Thoracic aorta (tissue), 2 donors: ENCODE data around the gene HHIP. TPM values are rescaled to one million over a fixed set of nuclear protein-coding genes. Genes with fewer than 3 reads are reported as not detected.

Experiments
- ATAC-seq: fragments of 150-250 bp; one replicate; pipeline ENCODE4 v1.8.0; 2017; ENCODE audit warnings: low read depth; ENCODE audit not compliant: insufficient number of reproducible peaks, low FRiP score
- DNase-seq: peaks from one replicate; pipeline ENCODE4 v3.0.0-alpha.2; 2020; ENCODE audit warnings: low spot score
- H3K27ac ChIP-seq, 2 donors: fragments of 200-600 bp; sonication (generic); 1 replicate in 1 of 2; 2 replicates in 1 of 2; pipeline ENCODE4 v1.5.1; 2016; ENCODE audit warnings: mild to moderate bottlenecking in 2 of 2, moderate library complexity in 2 of 2
- H3K27me3 ChIP-seq: fragments of 200-600 bp; sonication (generic); replicated peaks from 2 replicates; pipeline ENCODE4 v1.6.0; 2016; ENCODE audit warnings: mild to moderate bottlenecking; ENCODE audit not compliant: insufficient read depth
- H3K36me3 ChIP-seq: fragments of 200-600 bp; sonication (generic); one replicate; pipeline ENCODE4 v1.5.1; 2016
- H3K4me1 ChIP-seq, 2 donors: fragments of 200-600 bp; sonication (generic); 1 replicate in 1 of 2; 2 replicates in 1 of 2; pipeline versions ENCODE4 v1.5.1 to v1.6.0; 2016; ENCODE audit warnings: low read depth in 2 of 2, mild to moderate bottlenecking in 1 of 2; ENCODE audit not compliant: control insufficient read depth in 1 of 2
- H3K4me3 ChIP-seq: fragments of 200-600 bp; sonication (generic); 2 replicates; pipeline ENCODE4 v1.5.1; 2016; ENCODE audit warnings: mild to moderate bottlenecking
- H3K9me3 ChIP-seq: fragments of 200-600 bp; sonication (generic); 2 replicates; pipeline ENCODE4 v1.5.1; 2016
- CTCF ChIP-seq: fragments of 200-600 bp; sonication (generic); IDR thresholded peaks from one replicate; pipeline ENCODE4 v1.5.1; 2019; ENCODE audit warnings: antibody characterized with exemption
- total RNA-seq, 2 donors: library from RNA; depleted of rRNA; stranded (reverse); fragments of >200 nt; gene quantifications; one replicate each; pipeline versions ENCODE4 v1.1.0 to v1.2.3, GENCODE V29; 2016

The HHIP gene
- total RNA-seq, 2 donors from 2014 or later: 0.49 to 0.54 TPM

GRCh38 chr4:144703494-144703893, 57.5 kb downstream of the HHIP start:
- no peaks in the 10 kb centered on the region for H3K36me3 ChIP-seq
- H3K4me1 ChIP-seq: no peaks in the 10 kb centered on the region
- H3K4me3 ChIP-seq: no peak overlapping the region
- no peak for TF ChIP-seq CTCF
- H3K27ac ChIP-seq: no peak overlapping the region
- no peaks in the 10 kb centered on the region for H3K27me3 ChIP-seq
- ATAC-seq (no peak), DNase-seq (no peak)
- no peaks in the 10 kb centered on the region for H3K9me3 ChIP-seq

DNA sequence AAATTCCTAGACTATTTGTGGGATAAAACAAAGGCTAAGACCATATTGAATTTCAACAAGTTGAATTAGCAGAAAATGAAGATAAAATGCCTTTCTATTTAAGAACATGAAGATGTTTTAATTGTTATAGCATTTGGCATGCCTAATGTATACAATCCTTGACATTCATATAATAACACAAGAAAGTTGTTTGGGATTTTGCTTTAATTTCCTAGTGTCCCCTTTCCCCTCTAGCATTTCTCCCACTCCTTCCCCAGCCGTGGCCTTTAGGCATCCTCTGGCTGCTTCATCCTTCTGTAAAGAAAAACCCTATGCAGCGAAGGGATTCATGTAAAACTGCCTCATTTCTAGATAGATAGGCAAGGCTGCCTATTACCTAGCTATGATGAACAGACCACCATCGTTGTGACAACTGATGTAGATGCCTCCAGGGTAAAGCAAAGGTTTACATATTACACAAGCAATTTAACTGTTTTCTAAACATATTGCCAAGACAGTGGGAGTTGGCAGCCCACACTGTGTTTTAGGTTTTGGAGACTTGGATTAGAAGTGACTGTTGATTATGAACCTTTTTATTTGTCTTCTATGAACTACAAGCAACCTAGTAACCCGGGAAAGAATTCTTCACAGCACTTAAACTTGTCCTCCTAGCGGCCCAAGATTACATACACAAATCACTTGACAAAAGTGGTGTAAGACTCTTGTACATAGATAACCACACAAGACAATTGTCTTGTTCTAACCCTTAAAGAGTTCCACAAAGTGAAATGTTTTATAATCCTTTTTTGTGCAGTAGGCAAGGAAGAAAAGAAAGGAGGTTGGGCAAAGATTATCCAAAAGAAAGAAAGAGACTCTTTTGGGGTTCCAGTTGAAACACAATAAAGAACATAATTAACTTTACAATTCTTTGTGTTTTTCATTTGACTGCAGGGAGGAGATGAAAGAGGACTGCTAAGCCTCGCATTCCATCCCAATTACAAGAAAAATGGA, 59.9 kb downstream of the HHIP start:
- Histone ChIP-seq H3K27me3 (no peaks in the 10 kb centered on the region), H3K4me1 (no peaks in the 10 kb centered on the region), H3K36me3 (no peaks in the 10 kb centered on the region), H3K9me3 (no peaks in the 10 kb centered on the region), H3K27ac (no peak overlapping the region), H3K4me3 (no peak overlapping the region)
- no peak for TF ChIP-seq CTCF
- DNase-seq (no peak), ATAC-seq (no peak)

DNA sequence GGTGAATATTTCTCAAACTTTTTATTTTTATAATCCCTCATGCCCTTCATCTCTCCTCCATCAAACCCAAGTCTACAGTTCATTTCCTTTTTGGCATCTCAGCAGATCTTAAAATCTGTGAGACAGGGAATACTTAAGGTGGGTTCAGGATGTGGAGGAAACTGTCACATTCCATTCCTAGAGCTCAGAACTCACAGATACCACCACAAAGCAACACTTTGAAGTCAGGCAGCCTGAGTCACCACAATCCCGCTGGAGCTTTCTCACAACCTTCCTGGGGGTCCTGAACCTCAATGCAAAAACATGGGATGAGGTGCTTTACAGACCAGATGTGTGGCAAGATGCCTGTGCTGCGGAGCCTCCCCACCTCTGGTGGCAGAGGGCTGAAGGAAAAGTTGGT, 63.2 kb downstream of the HHIP start:
- no peaks in the 10 kb centered on the region for H3K4me1 ChIP-seq
- no peak overlapping the region for H3K27ac ChIP-seq
- ATAC-seq: no peak

DNA sequence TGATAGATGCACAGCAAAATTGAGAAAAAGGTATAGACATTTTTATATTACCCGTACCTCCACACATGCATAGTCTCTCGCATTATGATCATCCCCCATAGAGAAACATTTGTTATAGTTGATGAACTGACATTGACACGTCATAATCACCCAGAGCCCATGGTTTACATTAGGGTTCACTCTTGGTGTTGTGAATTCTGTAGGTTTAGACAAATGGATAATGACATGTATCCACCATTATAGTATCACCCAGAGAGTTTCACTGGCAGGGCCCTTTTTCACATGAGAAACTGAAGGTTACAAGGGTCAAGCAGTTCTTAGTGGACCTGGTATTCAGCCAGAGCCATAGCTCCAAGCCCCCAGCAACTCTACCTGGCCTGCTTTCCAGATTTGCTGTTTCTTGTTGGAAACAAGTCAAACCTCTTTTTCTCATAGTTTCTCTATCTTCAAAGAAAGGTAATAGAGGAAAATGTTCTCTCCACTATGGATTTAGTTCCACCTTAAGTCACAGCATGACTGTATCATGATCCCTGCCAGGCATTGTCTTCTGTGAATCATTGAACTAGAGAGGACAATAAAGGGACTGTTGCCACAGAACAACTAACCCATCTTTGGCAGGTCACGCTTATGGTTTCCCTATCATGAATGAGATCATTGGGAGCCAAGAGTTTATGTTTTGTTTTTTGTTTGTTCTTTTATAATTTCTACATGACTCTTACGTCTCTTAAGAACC, 64.0 kb downstream of the HHIP start:
- no peaks in the 10 kb centered on the region for H3K36me3 ChIP-seq
- H3K4me3 ChIP-seq: no peak overlapping the region
- no peaks in the 10 kb centered on the region for H3K9me3 ChIP-seq
- no peaks in the 10 kb centered on the region for H3K27me3 ChIP-seq
- ATAC-seq: no peak
- TF ChIP-seq CTCF: no peak
- no peak for DNase-seq
- no peaks in the 10 kb centered on the region for H3K4me1 ChIP-seq
- no peak overlapping the region for H3K27ac ChIP-seq

More for the DNA sequence above, 63.2 kb downstream of the HHIP start:
- Histone ChIP-seq H3K36me3 (no peaks in the 10 kb centered on the region), H3K27me3 (no peaks in the 10 kb centered on the region), H3K9me3 (no peaks in the 10 kb centered on the region), H3K4me3 (no peak overlapping the region)
- TF ChIP-seq CTCF: no peak
- no peak for DNase-seq

DNA sequence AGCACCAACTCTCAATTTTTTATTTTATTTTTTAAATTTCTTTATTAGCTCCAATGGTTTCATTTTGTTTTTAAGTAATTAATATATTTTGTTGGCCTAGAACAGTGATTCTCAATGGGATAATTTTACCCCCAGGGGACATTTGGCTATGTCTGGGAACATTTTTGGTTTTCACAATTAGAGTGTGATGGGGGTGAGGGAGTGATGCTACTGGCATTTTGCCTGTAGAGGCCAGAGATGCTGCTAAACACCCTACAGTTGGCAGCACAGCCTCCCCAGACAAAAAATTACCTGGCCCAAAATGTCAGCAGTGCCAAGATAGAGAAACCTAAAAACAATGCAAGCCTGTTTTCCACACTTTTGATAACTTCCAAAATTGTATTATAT, 64.6 kb downstream of the HHIP start:
- Histone ChIP-seq H3K27me3 (no peaks in the 10 kb centered on the region), H3K4me3 (no peak overlapping the region), H3K36me3 (no peaks in the 10 kb centered on the region), H3K4me1 (no peaks in the 10 kb centered on the region), H3K9me3 (no peaks in the 10 kb centered on the region), H3K27ac (no peak overlapping the region)
- DNase-seq (no peak), ATAC-seq (no peak)
- TF ChIP-seq CTCF: no peak
